Stimulated activated naive CD8-positive, alpha-beta T cell treated with anti-CD3 and anti-CD28 coated beads, Interleukin-15, Interleukin-2, amounts not matched to agents 100 ng/mL and 50 ng/mL, for 24 hours (primary cell): ENCODE data around the gene GDI2.
"Not testable (repeated sequence)": the region's sequence is repeated elsewhere in the genome, so short reads cannot be mapped to it uniquely, and the experiment has no call there.

Source experiments
- H3K27ac Mint-ChIP-seq: one replicate; pipeline ENCODE4 v1.8.0; 2021; ENCODE audit warnings: mild to moderate bottlenecking, mixed read lengths
- H3K27me3 Mint-ChIP-seq: one replicate; pipeline ENCODE4 v1.8.0; 2021; ENCODE audit warnings: mixed read lengths
- H3K36me3 Mint-ChIP-seq: one replicate; pipeline ENCODE4 v1.8.0; 2021; ENCODE audit warnings: low read depth, mixed read lengths
- H3K4me1 Mint-ChIP-seq: one replicate; pipeline ENCODE4 v1.8.0; 2021; ENCODE audit warnings: low read depth, mixed read lengths
- H3K4me3 Mint-ChIP-seq: one replicate; pipeline ENCODE4 v1.8.0; 2021; ENCODE audit warnings: mild to moderate bottlenecking, mixed read lengths
- H3K9me3 Mint-ChIP-seq: one replicate; pipeline ENCODE4 v1.8.0; 2021; ENCODE audit warnings: mixed read lengths

Gene GDI2

DNA sequence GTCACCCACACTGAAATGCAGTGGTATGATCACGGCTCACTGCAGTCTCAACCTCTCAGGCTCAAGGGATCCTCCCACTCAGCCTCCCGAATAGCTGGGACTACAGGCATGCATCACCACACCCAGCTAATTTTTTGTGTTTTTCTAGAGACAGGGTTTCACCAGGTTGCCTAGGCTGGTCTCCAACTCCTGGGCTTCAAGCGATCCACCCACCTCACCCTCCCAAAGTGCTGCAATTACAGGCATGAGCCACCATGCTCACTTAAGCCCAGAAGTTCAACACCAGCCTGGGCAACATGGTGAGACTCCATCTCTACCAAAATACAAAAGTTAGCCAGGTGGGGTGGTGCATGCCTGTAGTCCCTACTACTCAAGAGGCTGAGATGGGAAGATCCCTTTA, 33.5 kb downstream of the GDI2 start:
- no peak overlapping the region for H3K4me3 Mint-ChIP-seq

DNA sequence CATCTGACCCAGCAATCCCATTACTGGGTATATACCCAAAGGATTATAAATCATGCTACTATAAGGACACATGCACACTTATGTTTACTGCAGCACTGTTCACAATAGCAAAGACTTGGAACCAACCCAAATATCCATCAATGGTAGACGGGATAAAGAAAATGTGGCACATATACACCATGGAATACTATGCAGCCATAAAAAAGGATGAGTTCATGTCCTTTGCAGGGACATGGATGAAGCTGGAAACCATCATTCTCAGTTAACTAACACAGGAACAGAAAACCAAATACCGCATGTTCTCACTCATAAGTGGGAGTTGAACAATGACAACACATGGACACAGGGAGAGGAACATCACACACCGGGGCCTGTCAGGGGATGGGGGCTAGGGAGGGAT, 35.5 kb downstream of the GDI2 start:
- Mint-ChIP-seq H3K4me1 (peaks cover 68% of the 10 kb centered on the region), H3K36me3 (peaks cover 85% of the 10 kb centered on the region)
- not testable (repeated sequence) for H3K4me3 Mint-ChIP-seq, H3K27ac Mint-ChIP-seq, H3K9me3 Mint-ChIP-seq, H3K27me3 Mint-ChIP-seq

More for the DNA sequence above, 33.5 kb downstream of the GDI2 start:
- Mint-ChIP-seq H3K9me3 (peaks cover 4% of the 10 kb centered on the region), H3K27ac (no peak overlapping the region), H3K36me3 (peaks cover 85% of the 10 kb centered on the region), H3K4me1 (peaks cover 80% of the 10 kb centered on the region), H3K27me3 (no peaks in the 10 kb centered on the region)

DNA sequence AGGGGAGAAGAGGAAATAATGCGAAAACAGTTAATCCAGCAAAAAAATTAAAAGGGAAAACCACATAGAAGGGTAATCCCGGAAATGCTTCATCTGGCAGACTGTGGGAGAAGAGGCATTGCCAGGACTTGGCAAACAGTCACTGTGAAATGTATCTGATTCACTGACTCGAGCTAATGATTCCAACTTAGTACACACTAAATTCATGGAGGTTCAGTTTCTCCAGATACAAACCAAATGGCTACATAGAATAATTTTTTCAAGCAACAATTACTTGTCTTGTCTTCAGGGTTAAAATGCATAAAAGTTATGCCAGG, 36.4 kb downstream of the GDI2 start:
- peaks cover 82% of the 10 kb centered on the region for H3K36me3 Mint-ChIP-seq
- H3K4me1 Mint-ChIP-seq: peaks cover 59% of the 10 kb centered on the region
- H3K9me3 Mint-ChIP-seq: no peaks in the 10 kb centered on the region
- H3K27me3 Mint-ChIP-seq: no peaks in the 10 kb centered on the region
- peak overlapping the region; percentile 79 for H3K27ac Mint-ChIP-seq
- no peak overlapping the region for H3K4me3 Mint-ChIP-seq

DNA sequence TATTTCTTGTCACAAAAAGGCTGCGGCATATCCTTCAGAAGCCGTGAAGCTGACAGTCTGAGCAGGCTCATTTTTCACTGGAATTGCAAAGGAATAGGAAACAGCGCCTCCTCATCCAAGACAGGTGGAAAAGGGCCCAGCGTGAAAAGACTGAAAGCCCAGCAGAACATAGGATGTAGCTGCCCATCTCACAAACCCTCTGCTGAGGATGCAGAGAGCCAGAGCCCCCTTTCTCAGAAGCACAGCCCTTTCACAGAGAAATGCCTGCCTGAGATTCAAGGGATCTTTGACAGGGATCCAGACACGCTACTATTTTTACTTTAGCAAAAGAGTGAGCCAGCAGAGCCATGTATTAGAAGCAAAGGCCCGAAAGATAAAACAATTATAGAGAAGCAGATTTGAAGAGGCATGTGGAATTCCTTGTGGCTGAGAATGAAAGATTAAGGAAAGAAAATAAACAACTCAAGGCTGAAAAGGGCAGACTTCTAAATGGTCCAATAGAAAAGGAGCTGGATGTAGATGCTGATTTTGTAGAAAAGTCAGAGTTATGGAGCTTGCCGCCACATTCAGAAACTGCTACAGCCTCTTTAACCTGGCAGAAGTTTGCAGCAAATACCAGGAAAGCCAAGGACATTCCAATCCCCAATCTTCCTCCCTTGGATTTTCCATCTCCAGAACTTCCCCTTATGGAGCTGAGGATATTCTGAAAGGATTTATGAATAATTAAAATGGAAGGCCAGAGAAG, 36.9 kb downstream of the GDI2 start:
- Mint-ChIP-seq H3K27me3 (no peaks in the 10 kb centered on the region), H3K4me1 (peaks cover 56% of the 10 kb centered on the region), H3K27ac (peak overlapping the region; percentile 79), H3K9me3 (no peaks in the 10 kb centered on the region), H3K36me3 (peaks cover 86% of the 10 kb centered on the region), H3K4me3 (peak overlapping the region; percentile 30)

DNA sequence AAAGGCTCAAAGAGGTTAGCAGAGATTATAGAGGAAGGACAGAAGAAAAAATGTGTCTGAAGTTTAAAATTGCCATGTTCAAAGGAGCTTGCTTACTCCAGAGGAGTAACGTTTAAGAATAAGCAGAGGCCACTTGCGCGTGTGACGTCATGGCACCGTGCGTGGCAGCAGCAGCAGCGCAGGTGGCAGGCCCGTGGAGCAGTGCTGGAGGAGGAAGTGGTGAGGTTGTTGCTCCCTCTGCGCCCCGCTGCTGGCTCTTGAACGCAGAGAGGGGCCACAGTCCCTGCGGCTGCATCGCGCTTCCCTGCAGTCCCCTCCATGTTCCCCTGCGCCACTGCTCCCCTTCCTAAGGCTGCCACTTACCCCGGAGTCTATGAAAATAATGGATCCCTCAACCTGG, 37.5 kb downstream of the GDI2 start:
- Mint-ChIP-seq H3K4me1 (peaks cover 52% of the 10 kb centered on the region), H3K4me3 (peak overlapping the region; percentile 30), H3K36me3 (peaks cover 84% of the 10 kb centered on the region), H3K27me3 (no peaks in the 10 kb centered on the region), H3K27ac (peak overlapping the region; percentile 79), H3K9me3 (no peaks in the 10 kb centered on the region)

DNA sequence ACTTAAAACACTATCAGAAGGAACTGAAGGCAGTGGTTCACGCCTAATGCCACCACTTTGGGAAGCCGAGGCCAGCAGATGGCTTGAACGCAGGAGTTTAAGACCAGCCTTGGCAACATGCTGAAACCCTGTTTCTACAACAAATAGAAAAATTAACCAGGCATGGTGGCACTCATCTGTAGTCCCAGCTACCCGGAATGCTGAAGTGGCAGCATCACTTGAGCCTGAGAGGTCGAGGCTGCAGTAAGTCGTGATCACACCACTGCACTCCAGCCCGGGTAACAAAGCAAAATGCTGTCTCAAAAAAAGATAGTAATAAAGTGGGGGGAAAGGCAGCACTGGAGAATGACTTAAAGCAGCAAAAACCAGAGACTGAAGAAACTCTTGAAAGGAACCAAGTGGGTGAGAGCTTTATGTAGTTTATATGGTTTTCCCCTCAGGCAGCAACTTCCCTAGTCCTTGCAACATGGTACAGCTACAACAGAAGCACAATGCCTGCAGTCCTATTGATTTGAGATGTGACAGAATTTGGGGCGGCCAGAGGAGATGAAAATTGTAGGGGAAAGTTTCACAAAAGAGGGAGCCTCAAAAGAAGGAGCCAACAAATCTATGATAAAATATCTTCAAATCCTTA, 38.1 kb downstream of the GDI2 start:
- Mint-ChIP-seq H3K27me3 (no peaks in the 10 kb centered on the region), H3K9me3 (no peaks in the 10 kb centered on the region), H3K4me1 (peaks cover 50% of the 10 kb centered on the region), H3K27ac (peak overlapping the region; percentile 79), H3K36me3 (peaks cover 82% of the 10 kb centered on the region), H3K4me3 (no peak overlapping the region)

DNA sequence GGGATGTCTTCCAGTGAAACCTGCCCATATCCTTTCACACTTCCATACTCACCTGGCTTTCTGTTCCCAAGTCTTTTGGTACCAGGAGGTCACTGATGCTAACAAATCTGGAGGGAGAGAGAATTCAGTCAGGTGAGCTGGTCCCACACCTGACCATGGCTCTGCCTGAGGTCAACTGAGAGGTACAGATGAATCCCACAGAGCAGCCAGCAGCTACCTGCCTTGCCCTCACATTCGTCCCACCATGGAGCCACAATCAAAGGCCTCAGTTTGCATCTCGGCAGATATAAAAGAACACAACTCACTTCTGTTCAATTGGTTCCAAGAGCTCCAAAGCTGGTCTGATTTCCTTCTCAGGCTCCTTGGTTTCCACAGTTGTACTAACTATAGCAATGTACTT, 47.0 kb downstream of the GDI2 start:
- Mint-ChIP-seq H3K4me3 (no peak overlapping the region), H3K27ac (peak overlapping the region; percentile 29), H3K9me3 (no peaks in the 10 kb centered on the region), H3K4me1 (peaks cover 4% of the 10 kb centered on the region), H3K36me3 (peaks cover 69% of the 10 kb centered on the region), H3K27me3 (no peaks in the 10 kb centered on the region)

DNA sequence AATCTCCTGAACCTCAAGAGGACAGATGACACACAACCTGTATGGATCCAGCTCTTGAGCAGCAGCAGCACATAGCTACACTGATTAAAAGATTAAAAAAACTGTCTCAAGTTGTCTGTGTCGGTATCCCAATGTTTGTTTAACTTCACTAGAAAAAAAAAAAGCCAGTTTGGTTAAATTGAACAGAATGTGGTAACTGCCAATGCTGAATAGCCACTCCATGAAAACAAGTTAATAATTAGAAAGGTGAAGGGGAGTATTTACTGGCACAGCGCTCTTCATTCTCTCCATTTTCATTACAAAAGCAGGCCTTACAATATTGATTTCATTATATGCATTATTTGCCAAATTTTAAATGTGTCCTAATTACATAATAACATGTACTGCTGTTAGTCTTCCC, 47.6 kb downstream of the GDI2 start:
- Mint-ChIP-seq H3K36me3 (peaks cover 73% of the 10 kb centered on the region), H3K27ac (peak overlapping the region; percentile 21), H3K4me1 (peaks cover 4% of the 10 kb centered on the region), H3K9me3 (no peaks in the 10 kb centered on the region), H3K4me3 (no peak overlapping the region), H3K27me3 (no peaks in the 10 kb centered on the region)

DNA sequence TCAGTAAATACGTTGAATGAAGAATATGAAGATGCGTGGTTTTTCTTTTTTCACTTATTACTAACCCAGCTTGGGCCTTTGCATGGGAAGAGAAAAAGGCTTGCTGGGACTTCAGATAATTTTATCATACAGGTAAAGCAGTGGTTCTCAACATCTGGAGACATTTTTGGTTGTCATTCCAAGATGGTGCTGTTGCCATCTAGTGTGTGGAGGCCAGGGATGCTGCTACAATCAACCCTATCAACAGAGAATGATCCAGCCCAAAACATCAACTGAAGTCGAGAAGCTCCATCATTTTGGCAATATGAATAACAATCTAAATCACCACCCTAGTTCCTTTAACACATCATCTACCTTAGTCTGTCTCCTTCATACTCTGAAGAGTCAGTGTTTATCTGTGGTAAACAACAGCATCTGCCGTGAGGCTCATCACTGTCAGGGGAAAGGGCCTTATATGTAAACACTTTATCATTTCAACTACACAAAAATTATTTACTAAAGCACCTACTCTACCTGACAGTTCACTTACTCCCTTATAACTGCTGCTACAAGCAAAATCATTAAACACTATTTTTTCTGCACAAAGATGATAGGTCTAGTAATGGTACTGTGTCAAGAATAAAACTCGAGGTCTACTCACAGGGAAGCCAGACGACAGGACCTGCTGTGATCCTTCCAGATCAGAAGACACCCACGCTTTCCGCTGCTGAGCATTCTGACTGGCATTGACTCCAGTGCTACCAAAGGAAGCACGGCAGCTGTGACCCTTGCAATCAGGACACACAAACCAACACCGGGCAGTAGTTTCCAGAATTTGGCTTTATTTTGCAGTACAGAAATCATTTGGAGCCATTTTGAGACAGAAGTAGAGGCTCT, 48.6 kb downstream of the GDI2 start:
- Mint-ChIP-seq H3K27me3 (no peaks in the 10 kb centered on the region), H3K4me3 (peak overlapping the region; percentile 7), H3K4me1 (peaks cover 4% of the 10 kb centered on the region), H3K36me3 (peaks cover 76% of the 10 kb centered on the region), H3K9me3 (no peaks in the 10 kb centered on the region), H3K27ac (peak overlapping the region; percentile 43)

DNA sequence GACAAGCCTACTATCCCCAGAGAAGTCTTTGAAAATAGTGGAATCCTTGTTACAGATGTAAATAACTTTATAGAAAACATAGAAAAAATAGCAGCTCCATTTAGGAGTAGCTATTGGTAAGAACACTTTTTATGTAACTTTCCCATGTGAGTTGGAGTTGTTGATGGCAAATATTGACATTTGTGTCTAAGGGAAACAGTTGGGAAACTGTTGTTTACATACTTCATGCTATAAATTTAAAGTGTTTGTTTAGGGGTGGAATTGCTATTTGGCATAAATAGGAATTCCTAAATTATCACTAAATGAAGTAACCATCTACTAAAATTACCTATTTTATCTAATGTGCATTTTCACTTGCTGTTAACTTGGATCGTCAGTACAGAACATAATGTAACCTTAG, 50.7 kb downstream of the GDI2 start:
- H3K36me3 Mint-ChIP-seq: peaks cover 74% of the 10 kb centered on the region
- H3K4me3 Mint-ChIP-seq: no peak overlapping the region
- no peaks in the 10 kb centered on the region for H3K9me3 Mint-ChIP-seq
- no peaks in the 10 kb centered on the region for H3K27me3 Mint-ChIP-seq
- peaks cover 4% of the 10 kb centered on the region for H3K4me1 Mint-ChIP-seq
- no peak overlapping the region for H3K27ac Mint-ChIP-seq

DNA sequence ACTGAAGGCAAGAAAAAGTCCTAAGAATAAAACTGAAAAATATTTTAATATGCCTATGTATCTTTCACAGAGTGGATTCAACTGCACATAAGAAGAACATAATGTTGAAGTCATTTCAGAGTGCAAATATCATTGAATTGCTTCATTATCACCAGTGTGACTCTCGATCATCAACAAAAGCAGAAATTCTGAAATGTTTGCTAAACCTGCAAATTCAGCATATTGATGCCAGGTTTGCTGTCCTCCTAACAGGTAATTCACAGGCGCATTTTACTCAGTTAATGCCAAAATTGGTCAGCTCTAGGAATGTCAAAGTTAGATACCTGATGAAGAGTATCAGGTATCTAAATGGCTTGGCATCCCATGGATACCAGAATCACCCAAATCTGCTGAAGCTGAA, 52.0 kb downstream of the GDI2 start:
- no peak overlapping the region for H3K4me3 Mint-ChIP-seq
- no peaks in the 10 kb centered on the region for H3K9me3 Mint-ChIP-seq
- peaks cover 73% of the 10 kb centered on the region for H3K36me3 Mint-ChIP-seq
- H3K4me1 Mint-ChIP-seq: peaks cover 4% of the 10 kb centered on the region
- H3K27me3 Mint-ChIP-seq: no peaks in the 10 kb centered on the region
- H3K27ac Mint-ChIP-seq: no peak overlapping the region

DNA sequence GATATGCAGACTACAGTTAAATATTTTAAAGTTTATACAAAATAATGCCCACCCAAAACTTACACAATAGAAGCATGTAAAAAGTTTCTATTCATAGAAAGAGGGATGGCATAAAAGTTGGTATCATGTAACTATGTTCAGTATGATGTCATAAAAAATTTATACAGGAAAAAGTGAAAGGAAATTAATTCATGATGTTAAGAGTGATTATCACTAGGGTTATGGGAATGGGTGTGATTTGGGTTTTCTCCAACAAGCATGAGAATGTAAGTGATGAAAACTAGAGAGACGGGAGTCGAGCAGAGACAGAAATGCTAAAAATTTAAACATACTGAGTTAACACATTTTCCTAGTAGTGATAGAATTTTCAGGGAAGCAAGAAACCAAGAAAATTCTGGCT, 52.7 kb downstream of the GDI2 start:
- peaks cover 4% of the 10 kb centered on the region for H3K4me1 Mint-ChIP-seq
- no peak overlapping the region for H3K4me3 Mint-ChIP-seq
- no peaks in the 10 kb centered on the region for H3K9me3 Mint-ChIP-seq
- H3K27ac Mint-ChIP-seq: peak overlapping the region; percentile 24
- H3K27me3 Mint-ChIP-seq: no peaks in the 10 kb centered on the region
- H3K36me3 Mint-ChIP-seq: peaks cover 66% of the 10 kb centered on the region

DNA sequence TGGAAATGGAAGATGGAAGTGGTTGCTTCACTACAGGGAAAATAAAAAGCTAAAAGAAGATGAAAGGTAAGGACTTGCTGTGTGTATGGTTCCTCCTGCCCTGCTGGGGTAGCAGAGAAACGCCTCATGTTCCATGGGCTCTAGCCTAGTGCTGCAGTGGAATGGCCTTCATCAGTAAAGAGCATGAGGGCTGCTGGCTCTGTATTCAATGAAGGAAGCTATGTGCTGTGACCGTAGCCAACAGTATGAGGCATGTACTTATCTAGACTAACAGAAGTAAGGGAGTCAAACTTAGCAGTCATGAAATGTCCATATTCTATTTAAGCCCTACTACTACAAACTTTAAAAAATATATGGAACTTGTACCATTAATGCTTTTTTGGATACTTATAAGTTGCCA, 54.3 kb downstream of the GDI2 start:
- Mint-ChIP-seq H3K4me1 (no peaks in the 10 kb centered on the region), H3K27ac (peak overlapping the region; percentile 42)

DNA sequence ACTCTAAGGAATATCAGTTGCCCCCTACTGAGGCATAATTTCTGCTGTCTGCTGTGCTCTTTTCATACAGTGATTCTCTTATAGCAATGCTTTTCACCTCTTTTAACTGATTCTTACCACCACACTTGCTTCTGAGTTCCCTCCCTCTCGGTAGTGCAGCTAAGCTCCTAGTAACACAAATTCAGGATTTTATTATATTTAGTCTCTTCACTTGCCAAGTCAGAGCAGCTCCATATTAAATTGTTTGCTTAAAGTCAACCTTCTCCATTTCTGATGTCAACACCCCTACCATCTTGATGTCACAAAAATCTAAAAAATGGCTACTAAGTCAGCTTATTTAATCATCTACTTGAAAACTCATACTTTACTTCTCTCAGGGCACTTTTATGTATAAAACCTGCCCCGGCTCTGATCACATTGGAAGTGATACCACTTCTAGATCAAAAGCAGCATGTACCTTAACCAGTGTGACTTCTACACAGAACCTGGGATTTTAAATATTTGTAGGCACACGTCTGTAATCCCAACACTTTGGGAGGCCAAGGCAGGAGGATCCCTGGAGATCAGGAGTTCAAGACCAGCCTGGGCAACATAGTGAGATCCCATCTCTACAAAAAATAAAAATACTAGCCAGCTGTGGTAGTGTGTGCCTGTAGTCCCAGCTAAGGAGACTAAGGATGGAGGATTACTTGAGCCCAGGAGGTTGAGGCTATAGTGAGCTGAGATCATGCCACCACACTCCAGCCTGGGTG, 55.3 kb downstream of the GDI2 start:
- peaks cover 60% of the 10 kb centered on the region for H3K36me3 Mint-ChIP-seq
- H3K4me3 Mint-ChIP-seq: no peak overlapping the region
- H3K27ac Mint-ChIP-seq: peak overlapping the region; percentile 39
- H3K4me1 Mint-ChIP-seq: no peaks in the 10 kb centered on the region
- no peaks in the 10 kb centered on the region for H3K27me3 Mint-ChIP-seq
- no peaks in the 10 kb centered on the region for H3K9me3 Mint-ChIP-seq

More for the DNA sequence above, 54.3 kb downstream of the GDI2 start:
- peaks cover 54% of the 10 kb centered on the region for H3K36me3 Mint-ChIP-seq
- H3K9me3 Mint-ChIP-seq: no peaks in the 10 kb centered on the region
- H3K27me3 Mint-ChIP-seq: no peaks in the 10 kb centered on the region
- H3K4me3 Mint-ChIP-seq: no peak overlapping the region
